Dendritic cell treated with granulocyte-macrophage colony-stimulating factor and Interleukin-4, amounts not matched to agents 40 ng/mL and 50 ng/mL, for 4 days (primary cell): ENCODE results near the gene SLC45A1.
"Not testable (repeated sequence)": the region's sequence is repeated elsewhere in the genome, so short reads cannot be mapped to it uniquely, and the experiment has no call there.

ENCODE experiments used
- H3K27ac Mint-ChIP-seq: one replicate; pipeline ENCODE4 v1.8.0; 2022; ENCODE audit warnings: mild to moderate bottlenecking, mixed read lengths
- H3K27me3 Mint-ChIP-seq: one replicate; pipeline ENCODE4 v1.8.0; 2022; ENCODE audit warnings: mild to moderate bottlenecking, mixed read lengths
- H3K36me3 Mint-ChIP-seq: one replicate; pipeline ENCODE4 v1.8.0; 2022; ENCODE audit warnings: low read depth, mixed read lengths
- H3K4me1 Mint-ChIP-seq: one replicate; pipeline ENCODE4 v1.8.0; 2022; ENCODE audit warnings: low read depth, mixed read lengths
- H3K4me3 Mint-ChIP-seq: one replicate; pipeline ENCODE4 v1.8.0; 2022; ENCODE audit warnings: mild to moderate bottlenecking, moderate library complexity, mixed read lengths
- H3K9me3 Mint-ChIP-seq: one replicate; pipeline ENCODE4 v1.8.0; 2022; ENCODE audit warnings: mixed read lengths
- intact Hi-C: fragments of 100-400 bp; cut with micrococcal nuclease; formaldehyde crosslinking; loops from one replicate; pipeline ENCODE4 v1.15.0; 2022

SLC45A1 gene

DNA sequence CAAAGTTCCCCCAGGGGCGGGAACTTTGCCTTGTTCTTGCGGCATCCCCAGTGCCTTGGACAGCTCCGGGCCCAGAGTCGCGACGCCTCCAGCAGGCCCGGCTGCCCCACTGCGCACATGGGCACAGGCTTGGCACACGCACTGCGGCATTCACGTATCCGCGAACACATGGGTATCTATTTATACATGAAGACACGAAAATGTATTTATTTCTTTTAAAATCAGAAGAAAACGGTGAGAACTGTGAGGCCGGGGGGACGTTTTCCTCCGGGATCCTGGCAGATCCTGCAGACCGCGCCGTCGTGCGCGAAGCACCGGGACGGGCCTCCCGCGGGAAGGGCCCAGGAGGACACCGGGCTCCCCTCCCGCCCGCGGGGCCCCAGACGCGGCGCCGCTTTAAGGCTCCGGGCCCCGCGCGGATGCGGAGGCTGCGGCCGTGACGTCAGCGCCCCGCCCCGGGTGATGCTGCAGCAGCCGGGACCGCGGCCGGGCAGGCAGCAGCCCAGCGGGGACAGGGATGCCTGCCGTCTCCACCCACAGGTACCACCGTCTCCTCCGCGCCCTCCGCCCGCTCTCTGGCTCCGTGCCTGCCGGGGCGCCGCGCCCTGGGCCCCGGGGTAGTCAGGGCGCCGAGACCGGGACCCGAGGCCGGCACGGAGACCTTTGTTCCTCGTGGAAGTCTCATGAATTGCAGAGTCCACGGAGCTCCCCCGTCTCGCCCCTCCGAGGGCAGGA is at the start of gene SLC45A1:
SLC45A1 (plus strand) TSS at position 468 of the 735 bp plus-strand sequence. CDS start 6,216 bp downstream, outside the sequence.
- peaks cover 27% of the 10 kb centered on the region for H3K4me1 Mint-ChIP-seq
- H3K27me3 Mint-ChIP-seq = peaks cover 81% of the 10 kb centered on the region
- no peaks in the 10 kb centered on the region for H3K36me3 Mint-ChIP-seq
- intact Hi-C loops = loop anchor here (1.0 kb wide), 1 partner anchor 292 kb away; the partner anchor contains the start of gene ERRFI1
- H3K9me3 Mint-ChIP-seq = peaks cover 9% of the 10 kb centered on the region
- H3K4me3 Mint-ChIP-seq = peak within 1 kb of the TSS; percentile 75
- H3K27ac Mint-ChIP-seq = peak within 1 kb of the TSS; percentile 60

DNA sequence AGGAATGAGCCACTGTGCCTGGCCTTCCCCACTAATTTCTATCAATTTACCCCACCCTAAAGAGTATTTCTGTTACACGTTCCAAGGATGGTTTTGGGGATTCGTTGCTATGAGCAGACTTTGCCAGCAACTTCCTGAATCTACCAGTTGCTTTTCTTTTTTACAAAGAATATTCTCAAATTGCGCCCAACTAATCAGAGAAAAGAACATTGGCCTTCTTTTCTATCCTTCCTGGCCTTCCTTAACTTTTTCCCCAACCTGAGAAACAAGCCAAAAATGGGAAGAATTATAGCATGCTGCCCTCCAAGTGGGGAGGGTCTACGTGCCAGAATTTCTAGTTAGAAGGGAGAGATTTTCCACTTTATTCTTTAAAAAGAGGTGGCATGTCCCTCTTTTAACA is 44.9 kb upstream of the SLC45A1 start:
- peaks cover 15% of the 10 kb centered on the region for H3K4me1 Mint-ChIP-seq
- intact Hi-C loops = no loop called here
- no peaks in the 10 kb centered on the region for H3K9me3 Mint-ChIP-seq
- no peak overlapping the region for H3K4me3 Mint-ChIP-seq
- no peak overlapping the region for H3K27ac Mint-ChIP-seq
- no peaks in the 10 kb centered on the region for H3K36me3 Mint-ChIP-seq
- peaks cover 36% of the 10 kb centered on the region for H3K27me3 Mint-ChIP-seq

- no peaks in the 10 kb centered on the region for H3K36me3 Mint-ChIP-seq
- H3K4me3 Mint-ChIP-seq = no peak overlapping the region
- no peak overlapping the region for H3K27ac Mint-ChIP-seq
- intact Hi-C loops = no loop called here
- peaks cover 13% of the 10 kb centered on the region for H3K4me1 Mint-ChIP-seq
- peaks cover 34% of the 10 kb centered on the region for H3K27me3 Mint-ChIP-seq
- H3K9me3 Mint-ChIP-seq = no peaks in the 10 kb centered on the region
Measured at GRCh38 chr1:8274352-8274751, 43.6 kb upstream of the SLC45A1 start.

DNA sequence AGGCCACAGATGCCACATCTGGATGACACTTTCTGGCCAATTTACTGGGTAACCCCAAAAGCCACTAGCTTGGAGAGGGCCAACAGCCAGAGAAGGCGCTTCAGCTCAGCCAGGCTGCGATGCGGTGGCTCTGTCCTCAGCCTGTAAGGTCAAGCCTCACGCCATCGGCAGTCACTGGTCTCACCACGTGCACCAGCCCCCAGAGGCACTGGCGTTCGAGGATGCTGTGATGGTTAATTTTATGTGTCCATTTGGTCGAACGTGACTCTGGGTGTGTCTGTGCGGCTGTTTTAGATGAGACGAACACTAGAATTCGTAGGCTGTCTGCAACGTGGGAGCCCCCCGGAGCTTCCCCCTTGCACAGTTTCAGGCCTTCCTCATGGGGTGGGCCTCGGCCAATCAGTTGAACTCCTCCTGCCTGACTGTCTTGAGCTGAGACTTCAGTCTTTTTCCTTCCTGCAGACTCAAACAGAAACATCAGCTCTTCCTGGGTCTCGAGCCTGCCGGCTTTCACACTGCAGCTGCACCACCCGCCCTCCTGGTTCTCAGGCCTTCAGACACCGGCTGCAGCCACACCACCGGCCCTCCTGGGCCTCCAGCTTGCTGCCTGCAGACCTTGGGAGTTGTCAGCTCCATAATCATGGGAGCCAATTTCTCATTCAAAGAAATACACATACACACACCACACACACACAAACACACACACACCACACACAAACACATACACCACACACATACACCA is 41.6 kb upstream of the SLC45A1 start:
- H3K27me3 Mint-ChIP-seq = peaks cover 19% of the 10 kb centered on the region
- no peak overlapping the region for H3K27ac Mint-ChIP-seq
- intact Hi-C loops = no loop called here
- H3K9me3 Mint-ChIP-seq = no peaks in the 10 kb centered on the region
- H3K36me3 Mint-ChIP-seq = no peaks in the 10 kb centered on the region
- H3K4me1 Mint-ChIP-seq = peaks cover 6% of the 10 kb centered on the region
- no peak overlapping the region for H3K4me3 Mint-ChIP-seq

DNA sequence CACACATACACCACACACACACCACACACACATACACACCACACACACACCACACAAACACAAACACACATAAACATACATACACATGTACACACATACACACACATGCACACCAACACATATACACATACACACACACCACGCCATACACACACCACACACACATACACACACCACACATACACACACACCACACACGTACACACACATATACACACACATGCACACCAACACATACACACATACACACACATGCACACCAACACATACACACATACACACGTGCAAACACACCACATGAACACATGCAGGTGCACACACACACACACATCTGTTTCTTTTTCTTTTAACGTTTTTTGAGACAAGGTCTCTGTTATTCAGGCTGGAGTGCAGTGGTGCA is 41.0 kb upstream of the SLC45A1 start:
- intact Hi-C loops = no loop called here
- Mint-ChIP-seq H3K4me1 (peaks cover 11% of the 10 kb centered on the region), H3K9me3 (no peaks in the 10 kb centered on the region), H3K36me3 (no peaks in the 10 kb centered on the region), H3K27me3 (peaks cover 19% of the 10 kb centered on the region), H3K27ac (no peak overlapping the region), H3K4me3 (no peak overlapping the region)

DNA sequence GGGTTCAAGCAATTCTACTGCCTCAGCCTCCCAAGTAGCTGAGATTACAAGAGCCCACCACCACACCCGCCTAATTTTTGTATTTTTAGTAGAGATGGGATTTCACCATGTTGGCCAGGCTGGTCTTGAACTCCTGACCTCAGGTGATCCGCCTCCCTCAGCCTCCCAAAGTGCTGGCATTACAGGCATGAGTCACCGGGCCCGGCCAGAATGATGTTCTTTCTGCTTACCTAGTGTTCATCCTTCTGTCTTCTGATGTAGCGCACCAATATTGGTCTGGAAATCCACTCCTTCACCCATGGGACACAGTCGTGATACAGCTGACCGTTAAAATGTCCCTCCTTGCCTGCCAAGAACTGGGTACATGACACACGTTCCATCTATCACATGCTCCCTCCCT is 39.2 kb upstream of the SLC45A1 start:
- H3K36me3 Mint-ChIP-seq, H3K27ac Mint-ChIP-seq, intact Hi-C loops, H3K9me3 Mint-ChIP-seq, H3K4me3 Mint-ChIP-seq: not testable (repeated sequence)
- H3K4me1 Mint-ChIP-seq = peaks cover 29% of the 10 kb centered on the region
- peaks cover 19% of the 10 kb centered on the region for H3K27me3 Mint-ChIP-seq

DNA sequence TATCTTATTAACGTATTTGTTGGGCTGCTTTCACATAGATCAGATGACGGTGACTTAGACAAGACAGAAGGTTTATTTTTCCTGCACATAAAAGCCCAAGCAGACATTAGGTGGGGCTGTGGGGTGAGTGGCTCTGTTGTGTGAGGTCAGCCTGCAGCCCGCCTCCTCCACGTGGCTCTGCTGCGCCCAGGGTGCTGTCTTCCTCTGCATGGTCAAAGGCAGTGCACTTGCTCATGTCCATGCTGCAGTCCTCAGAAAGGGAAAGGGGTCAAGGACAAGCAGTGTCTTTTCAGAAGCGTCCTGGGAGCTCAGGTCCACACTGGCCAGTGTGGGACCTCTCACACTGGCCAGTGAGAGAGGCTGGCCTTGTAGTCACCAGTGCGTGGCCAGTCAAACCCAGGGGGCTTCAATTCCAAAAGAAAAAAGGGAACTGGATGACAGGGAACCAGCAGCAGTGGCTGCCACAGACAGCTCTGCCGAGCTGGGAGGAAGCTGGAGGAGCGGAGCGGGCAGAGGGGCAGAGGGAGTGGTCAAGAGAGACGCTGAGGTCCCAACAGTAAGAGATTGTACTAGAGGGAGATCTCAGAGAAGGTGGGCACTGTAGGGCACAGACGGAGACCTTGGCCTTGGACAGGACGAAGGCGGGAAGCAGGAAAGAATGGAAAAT is 35.9 kb upstream of the SLC45A1 start:
- Mint-ChIP-seq H3K27ac (peak overlapping the region; percentile 97), H3K27me3 (peaks cover 13% of the 10 kb centered on the region), H3K4me3 (peak overlapping the region; percentile 64), H3K9me3 (no peaks in the 10 kb centered on the region), H3K4me1 (peaks cover 35% of the 10 kb centered on the region), H3K36me3 (no peaks in the 10 kb centered on the region)
- intact Hi-C loops = loop anchor here (1.0 to 10.0 kb wide), 2 partner anchors 11 to 177 kb away; no protein-coding TSS in a partner anchor

DNA sequence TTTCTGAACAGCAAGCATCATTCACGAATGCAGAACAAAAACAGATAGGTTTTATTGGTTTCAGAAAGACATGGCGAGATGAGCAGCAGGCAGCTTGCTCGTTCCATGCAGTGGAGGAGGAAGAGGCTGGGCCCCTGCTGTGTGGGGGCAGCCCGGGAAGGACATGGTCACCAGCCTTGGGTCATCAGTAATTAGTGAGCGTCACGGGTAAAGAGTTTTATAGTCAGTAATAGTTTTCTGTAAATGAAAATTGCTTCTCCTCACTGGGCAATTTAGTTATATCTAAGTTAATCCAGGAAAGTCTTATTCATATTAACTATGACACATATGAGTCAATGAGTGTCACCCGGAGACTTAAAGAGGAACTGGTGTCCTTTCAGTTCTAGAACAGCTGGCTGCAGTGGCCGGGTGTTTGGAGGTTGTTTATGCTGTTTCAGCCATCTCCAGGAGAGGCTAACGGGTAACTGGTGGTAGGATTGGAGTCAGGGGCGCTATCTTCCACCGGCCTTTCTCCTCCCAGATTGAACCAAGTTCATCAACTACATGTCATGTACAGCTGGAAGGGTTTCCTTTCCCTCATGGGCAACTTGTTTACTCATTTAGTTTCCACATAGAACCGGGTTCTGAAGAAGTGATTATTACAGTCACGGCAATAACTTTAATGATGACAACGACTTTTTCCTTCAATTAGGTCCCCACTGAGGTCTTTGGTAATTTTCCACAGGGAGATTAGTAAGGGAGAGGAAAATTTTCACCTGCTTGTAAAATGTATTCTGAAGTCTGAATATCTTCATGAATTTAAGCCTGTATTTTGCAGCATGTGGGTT is 34.6 kb upstream of the SLC45A1 start:
- Mint-ChIP-seq H3K27me3 (peaks cover 10% of the 10 kb centered on the region), H3K4me3 (peak overlapping the region; percentile 64), H3K27ac (peak overlapping the region; percentile 97), H3K36me3 (no peaks in the 10 kb centered on the region), H3K4me1 (peaks cover 34% of the 10 kb centered on the region), H3K9me3 (no peaks in the 10 kb centered on the region)
- intact Hi-C loops = loop anchor here (10.0 kb wide), 1 partner anchor 178 kb away; no protein-coding TSS in a partner anchor

- Mint-ChIP-seq H3K4me1 (peaks cover 34% of the 10 kb centered on the region), H3K9me3 (no peaks in the 10 kb centered on the region), H3K27me3 (peaks cover 10% of the 10 kb centered on the region), H3K36me3 (no peaks in the 10 kb centered on the region), H3K27ac (peak overlapping the region; percentile 97), H3K4me3 (no peak overlapping the region)
- intact Hi-C loops = loop anchor here (10.0 kb wide), 1 partner anchor 179 kb away; no protein-coding TSS in a partner anchor
Measured at GRCh38 chr1:8284127-8284526, 33.8 kb upstream of the SLC45A1 start.

DNA sequence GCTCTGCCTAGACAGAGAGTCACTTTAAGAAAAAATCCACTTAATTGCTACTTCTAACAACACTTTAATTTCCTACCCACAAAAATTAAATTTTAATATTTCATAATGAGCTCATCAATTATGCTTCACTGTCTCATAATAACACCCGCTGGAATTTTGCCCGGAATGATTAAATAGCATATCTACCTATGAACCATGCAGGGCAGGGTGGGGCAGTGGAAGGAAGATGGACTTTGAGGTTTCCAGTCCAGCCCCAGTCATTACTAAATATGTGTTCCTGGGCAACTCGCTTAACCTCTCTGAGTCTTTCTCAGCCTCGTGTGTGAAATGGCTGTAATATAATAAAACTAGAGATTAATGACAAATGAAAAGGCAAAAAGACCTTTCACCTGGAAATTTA is 32.8 kb upstream of the SLC45A1 start:
- no peak overlapping the region for H3K4me3 Mint-ChIP-seq
- H3K27me3 Mint-ChIP-seq = peaks cover 10% of the 10 kb centered on the region
- no peaks in the 10 kb centered on the region for H3K9me3 Mint-ChIP-seq
- intact Hi-C loops = loop anchor here (10.0 kb wide), 1 partner anchor 180 kb away; no protein-coding TSS in a partner anchor
- no peaks in the 10 kb centered on the region for H3K36me3 Mint-ChIP-seq
- peak overlapping the region; percentile 97 for H3K27ac Mint-ChIP-seq
- H3K4me1 Mint-ChIP-seq = peaks cover 34% of the 10 kb centered on the region

DNA sequence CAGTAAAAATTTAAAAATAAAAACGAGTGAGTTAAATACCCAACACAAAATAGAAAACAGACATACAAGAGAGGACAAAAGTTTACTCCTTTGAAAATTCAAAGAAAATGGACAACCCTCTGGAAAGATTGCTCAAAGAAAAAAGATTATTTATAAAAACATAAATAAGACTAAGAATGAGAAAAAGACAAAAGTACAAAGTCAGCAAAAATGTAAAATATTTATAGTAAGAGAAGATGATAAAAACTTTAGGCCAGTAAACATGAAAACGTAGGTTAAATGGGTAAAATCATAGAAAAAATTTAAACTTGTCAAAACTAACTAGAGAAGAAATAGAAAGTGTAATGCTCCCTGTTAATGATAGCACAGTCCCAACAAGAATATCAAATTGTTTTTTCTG is 31.9 kb upstream of the SLC45A1 start:
- Mint-ChIP-seq H3K4me3 (no peak overlapping the region), H3K27ac (peak overlapping the region; percentile 65), H3K27me3 (peaks cover 9% of the 10 kb centered on the region), H3K9me3 (no peaks in the 10 kb centered on the region), H3K36me3 (no peaks in the 10 kb centered on the region), H3K4me1 (peaks cover 34% of the 10 kb centered on the region)
- intact Hi-C loops = loop anchor here (10.0 kb wide), 1 partner anchor 181 kb away; no protein-coding TSS in a partner anchor

DNA sequence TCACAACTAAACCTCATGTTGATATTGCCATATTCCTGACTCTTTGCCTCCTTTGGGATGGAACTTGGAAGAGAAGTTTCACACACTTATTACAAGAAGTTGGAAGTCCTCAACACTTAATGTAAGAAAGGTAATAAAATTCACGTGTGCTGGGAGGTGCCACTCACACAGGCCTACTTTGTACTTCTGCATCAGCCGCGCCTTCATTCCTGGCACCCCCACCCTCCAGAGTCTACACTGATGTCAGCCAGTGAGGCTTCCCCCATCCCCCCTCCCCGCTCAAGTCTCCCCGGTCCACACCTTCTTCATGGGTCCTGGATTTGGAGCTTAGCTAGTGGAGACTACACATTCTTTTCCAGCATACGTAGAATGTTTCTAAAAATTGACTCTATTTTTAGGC is 24.8 kb upstream of the SLC45A1 start:
- peaks cover 8% of the 10 kb centered on the region for H3K27me3 Mint-ChIP-seq
- no peak overlapping the region for H3K4me3 Mint-ChIP-seq
- H3K4me1 Mint-ChIP-seq = no peaks in the 10 kb centered on the region
- no peaks in the 10 kb centered on the region for H3K9me3 Mint-ChIP-seq
- intact Hi-C loops = no loop called here
- H3K27ac Mint-ChIP-seq = no peak overlapping the region
- no peaks in the 10 kb centered on the region for H3K36me3 Mint-ChIP-seq

- Mint-ChIP-seq H3K27ac (no peak overlapping the region), H3K27me3 (peaks cover 8% of the 10 kb centered on the region), H3K9me3 (no peaks in the 10 kb centered on the region), H3K4me1 (no peaks in the 10 kb centered on the region), H3K4me3 (no peak overlapping the region), H3K36me3 (no peaks in the 10 kb centered on the region)
- intact Hi-C loops = no loop called here
Measured at GRCh38 chr1:8293641-8294169, 24.2 kb upstream of the SLC45A1 start.
